Prostate gland (tissue), 2 donors: ENCODE measurements around the gene CACNA1H. TPM values are rescaled to one million over a fixed set of nuclear protein-coding genes. Genes with fewer than 3 reads are reported as not detected.

ENCODE experiments used
- DNase-seq: peaks from one replicate; pipeline ENCODE4 v3.0.0-alpha.2; 2019; ENCODE audit warnings: low spot score
- H3K27ac ChIP-seq, 2 donors: fragments of 200-600 bp; sonication (generic); 2 replicates each; pipeline ENCODE4 v1.5.1; 2017 to 2019
- H3K27me3 ChIP-seq: fragments of 200-600 bp; sonication (generic); replicated peaks from 2 replicates; pipeline ENCODE4 v1.5.1; 2019; ENCODE audit not compliant: insufficient read depth
- H3K36me3 ChIP-seq, 2 donors: fragments of 200-600 bp; sonication (generic); 1 replicate in 1 of 2; 2 replicates in 1 of 2; pipeline versions ENCODE4 v1.5.1 to v1.8.1; 2017 to 2019
- H3K4me1 ChIP-seq: fragments of 200-600 bp; sonication (generic); replicated peaks from 2 replicates; pipeline ENCODE4 v1.5.1; 2019
- H3K4me3 ChIP-seq, 2 donors: fragments of 200-600 bp; sonication (generic); 2 replicates each; pipeline ENCODE4 v1.5.1; 2017 to 2019
- H3K9me3 ChIP-seq: fragments of 200-600 bp; sonication (generic); 2 replicates; pipeline ENCODE4 v1.5.1; 2017
- POLR2A ChIP-seq: fragments of 450-650 bp; IDR thresholded peaks from one replicate; pipeline ENCODE4 v1.6.1; 2016; ENCODE audit warnings: antibody characterized with exemption, mild to moderate bottlenecking
- POLR2AphosphoS5 ChIP-seq: sonication (generic); formaldehyde crosslinking; IDR thresholded peaks from one replicate; pipeline ENCODE4 v1.6.1; 2017; ENCODE audit warnings: antibody characterized with exemption
- WGBS: methylation state at CpG from one replicate; pipeline ENCODE4 v1.1.5; 2018; 5-methylcytosine and 5-hydroxymethylcytosine counted together
- intact Hi-C: fragments of 100-400 bp; cut with DNase I; formaldehyde crosslinking; loops from one replicate; pipeline ENCODE4 v1.14.2; 2022
- total RNA-seq, 2 donors: library from RNA; depleted of rRNA; stranded (reverse); fragments of >200 nt; gene quantifications; one replicate each; pipeline ENCODE4 v1.1.0, GENCODE V29; 2016
- TF ChIP-seq, protein P1 (sequence below), 4 experiments: fragments of 200-600 bp in 2 of 4; fragments of 450-650 bp in 2 of 4; sonication (generic) in 2 of 4; IDR thresholded peaks; 1 replicate in 3 of 4; 2 replicates in 1 of 4; pipeline ENCODE4 v1.5.1; 2016 to 2019; ENCODE audit warnings: antibody characterized with exemption in 4 of 4, mild to moderate bottlenecking in 2 of 4, moderate library complexity in 2 of 4

The CACNA1H gene
- total RNA-seq, 2 donors from 2014 or later, result 32.5 to 111 TPM

GRCh38 chr16:1146409-1146808 is 6.5 kb upstream of the CACNA1H start:
- Histone ChIP-seq H3K27ac (no peak overlapping the region), H3K9me3 (no peaks in the 10 kb centered on the region), H3K4me1 (no peaks in the 10 kb centered on the region), H3K4me3 (no peak overlapping the region), H3K27me3 (no peaks in the 10 kb centered on the region), H3K36me3 (no peaks in the 10 kb centered on the region)
- WGBS, result 88% methylated on average over 16 of the region's 16 CpGs
- intact Hi-C loops, result loop anchor here (5.0 kb wide), 1 partner anchor 34 kb away; no protein-coding TSS in a partner anchor
- TF ChIP-seq, protein P1, sequence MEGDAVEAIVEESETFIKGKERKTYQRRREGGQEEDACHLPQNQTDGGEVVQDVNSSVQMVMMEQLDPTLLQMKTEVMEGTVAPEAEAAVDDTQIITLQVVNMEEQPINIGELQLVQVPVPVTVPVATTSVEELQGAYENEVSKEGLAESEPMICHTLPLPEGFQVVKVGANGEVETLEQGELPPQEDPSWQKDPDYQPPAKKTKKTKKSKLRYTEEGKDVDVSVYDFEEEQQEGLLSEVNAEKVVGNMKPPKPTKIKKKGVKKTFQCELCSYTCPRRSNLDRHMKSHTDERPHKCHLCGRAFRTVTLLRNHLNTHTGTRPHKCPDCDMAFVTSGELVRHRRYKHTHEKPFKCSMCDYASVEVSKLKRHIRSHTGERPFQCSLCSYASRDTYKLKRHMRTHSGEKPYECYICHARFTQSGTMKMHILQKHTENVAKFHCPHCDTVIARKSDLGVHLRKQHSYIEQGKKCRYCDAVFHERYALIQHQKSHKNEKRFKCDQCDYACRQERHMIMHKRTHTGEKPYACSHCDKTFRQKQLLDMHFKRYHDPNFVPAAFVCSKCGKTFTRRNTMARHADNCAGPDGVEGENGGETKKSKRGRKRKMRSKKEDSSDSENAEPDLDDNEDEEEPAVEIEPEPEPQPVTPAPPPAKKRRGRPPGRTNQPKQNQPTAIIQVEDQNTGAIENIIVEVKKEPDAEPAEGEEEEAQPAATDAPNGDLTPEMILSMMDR (IDR thresholded peaks at IDR 0.05), result no peak
- TF ChIP-seq POLR2A (no peak), POLR2AphosphoS5 (no peak)
- no peak for DNase-seq

- intact Hi-C loops, result loop anchor here (5.0 kb wide), 1 partner anchor 35 kb away; no protein-coding TSS in a partner anchor
- Histone ChIP-seq H3K4me1 (no peaks in the 10 kb centered on the region), H3K27me3 (no peaks in the 10 kb centered on the region), H3K27ac (no peak overlapping the region), H3K36me3 (no peaks in the 10 kb centered on the region), H3K4me3 (no peak overlapping the region), H3K9me3 (no peaks in the 10 kb centered on the region)
- WGBS, result 75% methylated on average over 5 of the region's 5 CpGs
- DNase-seq, result no peak
- no peak for TF ChIP-seq POLR2A
- TF ChIP-seq, protein P1 (IDR thresholded peaks at IDR 0.05), result no peak
- TF ChIP-seq POLR2AphosphoS5, result no peak
These were observed 5.9 kb upstream of the CACNA1H start for GRCh38 chr16:1147027-1147426.

- DNase-seq, result no peak
- intact Hi-C loops, result loop anchor here (5.0 kb wide), 1 partner anchor 37 kb away; no protein-coding TSS in a partner anchor
- Histone ChIP-seq H3K36me3 (no peaks in the 10 kb centered on the region), H3K4me1 (no peaks in the 10 kb centered on the region), H3K9me3 (no peaks in the 10 kb centered on the region), H3K27ac (no peak overlapping the region), H3K27me3 (no peaks in the 10 kb centered on the region), H3K4me3 (no peak overlapping the region)
- 73% methylated on average over 22 of the region's 22 CpGs for WGBS
- TF ChIP-seq POLR2AphosphoS5 (no peak), POLR2A (no peak)
- TF ChIP-seq, protein P1 (IDR thresholded peaks at IDR 0.05), result no peak
These were observed 3.7 kb upstream of the CACNA1H start for GRCh38 chr16:1149101-1149636.

DNA sequence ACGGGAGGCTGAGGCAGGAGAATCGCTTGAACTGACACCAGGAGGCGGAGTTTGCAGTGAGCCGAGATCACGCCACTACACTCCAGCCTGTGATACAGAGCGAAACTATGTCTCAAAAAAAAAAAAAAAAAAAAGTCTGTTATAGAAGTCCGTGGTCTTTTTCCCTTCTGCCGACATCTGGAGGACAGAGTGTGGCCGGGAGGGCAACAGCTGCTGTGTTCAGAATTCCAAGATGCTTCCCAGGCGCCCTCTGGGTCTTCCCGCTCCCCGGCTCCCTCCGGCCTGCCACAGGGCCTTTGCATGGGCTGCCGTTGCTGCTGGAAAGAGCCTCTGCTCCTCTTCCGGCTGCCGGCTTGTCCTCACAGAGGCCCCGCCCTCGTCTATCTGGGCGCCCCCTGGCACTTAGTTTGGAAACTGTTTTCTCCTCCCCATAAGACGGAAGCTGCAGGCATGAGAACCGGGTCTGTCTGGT is 2.4 kb upstream of the CACNA1H start:
- intact Hi-C loops, result no loop called here
- H3K27me3 ChIP-seq, result no peaks in the 10 kb centered on the region
- H3K27ac ChIP-seq, result no peak overlapping the region
- no peak for TF ChIP-seq POLR2AphosphoS5
- TF ChIP-seq, protein P1 (IDR thresholded peaks at IDR 0.05), result no peak
- no peak for TF ChIP-seq POLR2A
- no peak overlapping the region for H3K4me3 ChIP-seq
- H3K36me3 ChIP-seq, result no peaks in the 10 kb centered on the region
- no peak for DNase-seq
- 58% methylated on average over 21 of the region's 21 CpGs for WGBS
- H3K9me3 ChIP-seq, result no peaks in the 10 kb centered on the region
- peaks cover 3% of the 10 kb centered on the region for H3K4me1 ChIP-seq
